Activated CD4-positive, alpha-beta memory T cell treated with anti-CD3 and anti-CD28 coated beads for 36 hours (primary cell): ENCODE data around the gene AHDC1. TPM values are rescaled to one million over a fixed set of nuclear protein-coding genes. Genes with fewer than 3 reads are reported as not detected.
"Not testable (repeated sequence)": the region's sequence is repeated elsewhere in the genome, so short reads cannot be mapped to it uniquely, and the experiment has no call there.

Experiments used
- CTCF ChIA-PET: fragments of 350-600 bp; sonication (Branson Sonifier 250); formaldehyde crosslinking; loops from one replicate; lab custom pipeline; 2021; ENCODE audit warnings: antibody characterized with exemption, inconsistent platforms; lab: Charles Lee
- POLR2A ChIA-PET: fragments of 350-600 bp; sonication (Branson Sonifier 250); formaldehyde crosslinking; loops from one replicate; lab custom pipeline; 2021; ENCODE audit warnings: antibody characterized with exemption; lab: Charles Lee
- DNase-seq: peaks from one replicate; pipeline ENCODE4 v3.0.0-alpha.2; 2020
- H3K27ac Mint-ChIP-seq: one replicate; pipeline ENCODE4 v1.8.0; 2021; ENCODE audit warnings: mixed read lengths
- H3K27me3 Mint-ChIP-seq: one replicate; pipeline ENCODE4 v1.8.0; 2021; ENCODE audit warnings: mixed read lengths
- H3K36me3 Mint-ChIP-seq: one replicate; pipeline ENCODE4 v1.8.0; 2021; ENCODE audit warnings: mixed read lengths
- H3K4me1 Mint-ChIP-seq: one replicate; pipeline ENCODE4 v1.8.0; 2021; ENCODE audit warnings: low read depth, mixed read lengths
- H3K4me3 Mint-ChIP-seq: one replicate; pipeline ENCODE4 v1.8.0; 2021; ENCODE audit warnings: mild to moderate bottlenecking, mixed read lengths
- H3K9me3 Mint-ChIP-seq: one replicate; pipeline ENCODE4 v1.8.0; 2021; ENCODE audit warnings: mixed read lengths
- intact Hi-C: fragments of 100-400 bp; cut with micrococcal nuclease; formaldehyde crosslinking; loops from one replicate; pipeline ENCODE4 v1.15.1; 2023
- total RNA-seq, 2 experiments: library from RNA; stranded (reverse); gene quantifications; one replicate each; pipeline ENCODE4 v1.2.3, GENCODE V29; 2021

The AHDC1 gene
- total RNA-seq, 2 experiments from 2014 or later: 8.3 to 12.1 TPM

GRCh38 chr1:27503844-27504587 lies 99.9 kb downstream of the AHDC1 start:
- H3K27me3 Mint-ChIP-seq: no peaks in the 10 kb centered on the region
- no peak overlapping the region for H3K4me3 Mint-ChIP-seq
- H3K36me3 Mint-ChIP-seq: no peaks in the 10 kb centered on the region
- POLR2A ChIA-PET: interaction anchor here (0.9 kb wide), 1 partner anchor 14 kb away, joined by 4 read pairs; the partner anchor contains the start of gene WASF2
- CTCF ChIA-PET: no interaction called here
- H3K4me1 Mint-ChIP-seq: no peaks in the 10 kb centered on the region
- DNase-seq: no peak
- H3K27ac Mint-ChIP-seq: no peak overlapping the region
- H3K9me3 Mint-ChIP-seq: no peaks in the 10 kb centered on the region
- intact Hi-C loops: no loop called here

GRCh38 chr1:27503033-27503432 lies 100.9 kb downstream of the AHDC1 start:
- no peak for DNase-seq
- Mint-ChIP-seq H3K4me3 (no peak overlapping the region), H3K4me1 (no peaks in the 10 kb centered on the region), H3K36me3 (no peaks in the 10 kb centered on the region), H3K27me3 (no peaks in the 10 kb centered on the region), H3K27ac (no peak overlapping the region), H3K9me3 (no peaks in the 10 kb centered on the region)
- ChIA-PET POLR2A (no interaction called here), CTCF (no interaction called here)
- intact Hi-C loops: no loop called here

GRCh38 chr1:27501159-27501558 lies 102.8 kb downstream of the AHDC1 start:
- intact Hi-C loops, H3K27ac Mint-ChIP-seq, H3K36me3 Mint-ChIP-seq, H3K4me3 Mint-ChIP-seq, H3K27me3 Mint-ChIP-seq, POLR2A ChIA-PET, CTCF ChIA-PET, H3K4me1 Mint-ChIP-seq, H3K9me3 Mint-ChIP-seq, DNase-seq: not testable (repeated sequence)

GRCh38 chr1:27499142-27499541 lies 104.8 kb downstream of the AHDC1 start:
- no peak overlapping the region for H3K27ac Mint-ChIP-seq
- no peak for DNase-seq
- CTCF ChIA-PET: no interaction called here
- H3K27me3 Mint-ChIP-seq: no peaks in the 10 kb centered on the region
- H3K4me1 Mint-ChIP-seq: no peaks in the 10 kb centered on the region
- H3K36me3 Mint-ChIP-seq: no peaks in the 10 kb centered on the region
- POLR2A ChIA-PET: no interaction called here
- H3K4me3 Mint-ChIP-seq: no peak overlapping the region
- intact Hi-C loops: loop anchor here (10.0 kb wide), 1 partner anchor 264 kb away; the partner anchor contains the start of gene WDTC1
- no peaks in the 10 kb centered on the region for H3K9me3 Mint-ChIP-seq

GRCh38 chr1:27496604-27497155 lies 107.3 kb downstream of the AHDC1 start:
- H3K4me1 Mint-ChIP-seq: peaks cover 11% of the 10 kb centered on the region
- H3K27ac Mint-ChIP-seq: no peak overlapping the region
- intact Hi-C loops: loop anchor here (10.0 kb wide), 1 partner anchor 262 kb away; the partner anchor contains the start of gene WDTC1
- H3K36me3 Mint-ChIP-seq: no peaks in the 10 kb centered on the region
- ChIA-PET POLR2A (no interaction called here), CTCF (interaction anchor here (0.6 to 0.7 kb wide), 2 partner anchors 32 to 286 kb away, joined by 3 read pairs; no protein-coding TSS in a partner anchor)
- no peaks in the 10 kb centered on the region for H3K27me3 Mint-ChIP-seq
- DNase-seq: no peak
- no peaks in the 10 kb centered on the region for H3K9me3 Mint-ChIP-seq
- no peak overlapping the region for H3K4me3 Mint-ChIP-seq

DNA sequence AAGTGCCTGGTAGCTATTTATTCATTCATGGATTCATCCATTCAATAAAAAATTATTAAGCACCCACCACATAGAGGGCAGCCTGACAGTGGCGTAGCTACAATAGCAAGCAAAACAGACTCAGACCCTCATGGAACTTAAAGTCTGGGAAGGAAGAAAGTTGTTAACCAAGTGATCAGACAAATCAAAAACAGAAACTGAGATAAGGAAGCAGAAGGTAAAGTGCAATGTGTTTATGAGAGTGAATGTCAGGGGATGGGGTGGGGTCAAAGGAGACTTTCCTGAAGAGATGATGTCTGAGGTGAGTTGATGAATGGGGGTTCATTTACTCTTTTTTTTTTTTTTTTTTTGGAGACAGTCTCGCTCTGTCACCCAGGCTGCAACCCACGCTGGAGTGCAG lies 111.1 kb downstream of the AHDC1 start:
- DNase-seq: no peak
- Mint-ChIP-seq H3K27me3 (no peaks in the 10 kb centered on the region), H3K36me3 (peaks cover 2% of the 10 kb centered on the region), H3K4me3 (no peak overlapping the region), H3K9me3 (no peaks in the 10 kb centered on the region), H3K27ac (no peak overlapping the region), H3K4me1 (peaks cover 26% of the 10 kb centered on the region)
- CTCF ChIA-PET: interaction anchor here (0.8 to 1.0 kb wide), 6 partner anchors 10 to 170 kb away, joined by 3 to 6 read pairs (median 3); no protein-coding TSS in a partner anchor
- POLR2A ChIA-PET: interaction anchor here (1.2 kb wide), 1 partner anchor 11 kb away, joined by 3 read pairs; no protein-coding TSS in a partner anchor
- intact Hi-C loops: loop anchor here (10.0 kb wide), 1 partner anchor 258 kb away; the partner anchor contains the start of gene WDTC1

DNA sequence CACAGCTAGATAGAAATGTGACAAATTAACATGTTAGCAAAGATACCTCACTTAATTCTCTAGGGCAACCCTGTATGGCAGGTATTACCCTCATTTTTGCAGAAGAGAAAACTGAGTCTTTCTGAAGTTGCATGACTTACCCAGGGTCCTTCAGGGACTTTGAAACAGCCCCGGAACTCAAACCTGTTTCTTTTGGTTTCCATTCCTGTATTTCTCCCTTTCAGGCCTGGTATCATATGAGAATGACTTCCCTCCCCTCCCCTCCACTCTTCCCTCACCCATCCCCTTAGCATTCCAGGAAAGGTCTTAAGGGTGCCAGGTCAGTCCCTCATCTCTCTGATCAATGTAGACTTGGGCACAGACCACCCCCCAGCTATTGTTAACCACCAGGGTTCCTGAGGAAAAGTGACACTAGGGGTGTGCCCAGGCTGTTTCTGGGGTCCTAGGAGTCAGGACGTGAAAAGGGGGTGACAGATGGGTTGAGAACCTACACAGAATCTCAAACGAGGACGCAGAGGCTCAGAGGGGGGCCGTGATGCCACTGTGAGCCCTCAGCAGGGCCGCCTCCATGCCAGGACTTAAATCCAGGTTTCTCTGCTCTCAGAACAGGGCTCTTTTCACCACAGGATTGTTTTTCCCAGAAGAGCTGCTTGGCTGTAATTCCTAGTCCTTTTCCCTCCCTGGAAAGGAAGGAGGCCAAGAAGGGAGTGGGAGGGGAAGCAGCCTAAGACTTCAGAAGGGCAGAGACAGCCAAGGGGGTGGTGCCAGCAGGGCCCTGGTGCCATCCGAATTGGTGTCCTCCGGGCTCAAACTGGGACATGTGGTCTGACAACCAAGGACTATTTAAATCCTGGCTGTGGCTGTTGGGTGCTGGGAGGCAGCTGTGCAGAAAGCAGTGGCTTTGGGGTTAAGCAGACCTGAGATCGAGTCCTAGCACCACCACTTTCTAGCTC lies 111.9 kb downstream of the AHDC1 start:
- Mint-ChIP-seq H3K9me3 (no peaks in the 10 kb centered on the region), H3K27me3 (no peaks in the 10 kb centered on the region), H3K36me3 (peaks cover 2% of the 10 kb centered on the region), H3K4me3 (no peak overlapping the region), H3K27ac (peak overlapping the region; percentile 49), H3K4me1 (peaks cover 27% of the 10 kb centered on the region)
- intact Hi-C loops: loop anchor here (2.0 to 10.0 kb wide), 2 partner anchors 171 to 257 kb away; partner anchors contain the start of gene WDTC1
- CTCF ChIA-PET: interaction anchor here (0.7 to 3.0 kb wide), 8 partner anchors 9 to 171 kb away, joined by 3 to 8 read pairs (median 3); no protein-coding TSS in a partner anchor
- POLR2A ChIA-PET: interaction anchor here (1.2 kb wide), 1 partner anchor 11 kb away, joined by 3 read pairs; no protein-coding TSS in a partner anchor
- DNase-seq: peak; percentile 15

DNA sequence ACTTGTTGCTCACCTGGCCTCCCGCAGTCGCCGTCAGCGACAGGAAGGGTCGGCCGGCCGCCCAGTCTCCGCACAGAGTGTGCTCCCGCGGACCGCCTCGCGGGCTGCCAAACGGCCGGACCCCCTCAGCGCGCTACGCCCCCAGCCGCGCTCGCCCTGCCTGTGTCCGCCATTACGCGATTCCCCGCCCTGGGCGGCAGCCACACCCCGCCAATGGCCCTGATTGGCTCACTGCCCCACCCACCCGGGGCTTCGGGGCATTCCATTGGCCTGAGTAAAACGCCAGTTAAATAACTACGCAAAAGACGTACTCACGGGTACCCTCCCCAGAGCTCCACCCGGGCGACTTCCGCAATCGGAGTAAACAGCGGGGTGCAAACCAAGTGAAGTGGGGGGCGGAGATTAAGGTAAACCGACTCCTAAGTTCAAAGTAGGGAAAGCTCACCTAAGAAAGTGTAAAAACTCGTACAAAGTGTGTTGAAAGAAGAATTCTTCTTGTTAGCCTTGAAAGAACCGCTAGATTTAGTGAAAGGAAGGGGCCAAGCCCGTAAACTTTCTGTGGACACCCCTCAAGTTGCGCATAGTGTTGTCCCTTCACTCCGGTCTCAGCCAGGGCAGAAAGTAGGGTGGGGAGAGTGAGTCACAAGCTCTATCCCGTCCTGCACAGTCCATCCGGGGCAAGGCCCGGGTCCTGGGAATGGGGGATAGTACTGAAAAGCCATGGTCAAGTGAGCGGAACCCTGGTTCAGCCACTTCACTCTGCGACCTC lies 113.8 kb downstream of the AHDC1 start, which contains the start of gene WASF2:
TSS of gene WASF2 (minus strand) at position 195 of the 769 bp plus-strand sequence. CDS start 61,277 bp downstream, outside the sequence.
- POLR2A ChIA-PET: interaction anchor here (0.7 to 3.0 kb wide), 10 partner anchors 14 to 336 kb away, joined by 3 to 21 read pairs (median 4); no protein-coding TSS in a partner anchor
- H3K27ac Mint-ChIP-seq: peak within 1 kb of the TSS; percentile 99
- peak; percentile 98 for DNase-seq
- H3K4me3 Mint-ChIP-seq: peak within 1 kb of the TSS; percentile 96
- peaks cover 2% of the 10 kb centered on the region for H3K36me3 Mint-ChIP-seq
- H3K4me1 Mint-ChIP-seq: peaks cover 27% of the 10 kb centered on the region
- no peaks in the 10 kb centered on the region for H3K27me3 Mint-ChIP-seq
- H3K9me3 Mint-ChIP-seq: no peaks in the 10 kb centered on the region
- intact Hi-C loops: loop anchor here (1.0 to 10.0 kb wide), 4 partner anchors 32 to 255 kb away; partner anchors contain the start of gene WDTC1
- CTCF ChIA-PET: interaction anchor here (0.6 to 3.0 kb wide), 8 partner anchors 13 to 117 kb away, joined by 3 to 8 read pairs (median 5); no protein-coding TSS in a partner anchor

- no peak for DNase-seq
- CTCF ChIA-PET: interaction anchor here (0.6 to 3.0 kb wide), 8 partner anchors 13 to 118 kb away, joined by 3 to 8 read pairs (median 5); no protein-coding TSS in a partner anchor
- intact Hi-C loops: no loop called here
These were observed 114.4 kb downstream of the AHDC1 start for GRCh38 chr1:27489501-27489972.

More at GRCh38 chr1:27489501-27489972, 114.4 kb downstream of the AHDC1 start:
- H3K4me3 Mint-ChIP-seq: peak overlapping the region; percentile 96
- peaks cover 30% of the 10 kb centered on the region for H3K4me1 Mint-ChIP-seq
- no peaks in the 10 kb centered on the region for H3K27me3 Mint-ChIP-seq
- H3K9me3 Mint-ChIP-seq: no peaks in the 10 kb centered on the region
- peak overlapping the region; percentile 91 for H3K27ac Mint-ChIP-seq
- H3K36me3 Mint-ChIP-seq: peaks cover 4% of the 10 kb centered on the region
- POLR2A ChIA-PET: interaction anchor here (0.7 to 3.0 kb wide), 7 partner anchors 33 to 173 kb away, joined by 3 to 21 read pairs (median 5); no protein-coding TSS in a partner anchor
